NOMO-1 treated with DMSO at 0.1 percent for 48 hours (cell line): Measurements from ENCODE around the gene SRCIN1.
"Not testable (repeated sequence)": the region's sequence is repeated elsewhere in the genome, so short reads cannot be mapped to it uniquely, and the experiment has no call there.

Source experiments
- DNase-seq: peaks from one replicate; lab custom pipeline; 2025; ENCODE audit not compliant: unreplicated experiment; lab: John Stamatoyannopoulos, UW

The SRCIN1 gene

GRCh38 chr17:38605841-38606645 lies at the start of gene SRCIN1:
TSS of gene SRCIN1 (minus strand) at chr17:38605952. CDS start at chr17:38605705, 247 bp downstream.
- peak; percentile 20 for DNase-seq

GRCh38 chr17:38654411-38655398 lies 49.0 kb upstream of the SRCIN1 start:
- DNase-seq = no peak

- no peak for DNase-seq
These were observed 47.9 kb upstream of the SRCIN1 start for GRCh38 chr17:38653679-38654078.

- DNase-seq = no peak
These were observed 47.5 kb upstream of the SRCIN1 start for GRCh38 chr17:38653230-38653629.

GRCh38 chr17:38650653-38651173 lies 45.0 kb upstream of the SRCIN1 start:
- DNase-seq = not testable (repeated sequence)

- DNase-seq = no peak
These were observed 32.2 kb upstream of the SRCIN1 start for GRCh38 chr17:38637951-38638350.

- no peak for DNase-seq
These were observed 30.3 kb upstream of the SRCIN1 start for GRCh38 chr17:38636054-38636453.

- DNase-seq = no peak
These were observed 26.6 kb upstream of the SRCIN1 start for GRCh38 chr17:38632334-38632733.

- peak; percentile 12 for DNase-seq
These were observed 22.7 kb upstream of the SRCIN1 start for GRCh38 chr17:38628441-38628840.

GRCh38 chr17:38627957-38628356 lies 22.2 kb upstream of the SRCIN1 start:
- no peak for DNase-seq

- DNase-seq = not testable (repeated sequence)
These were observed 21.0 kb upstream of the SRCIN1 start for GRCh38 chr17:38626606-38627226.

- DNase-seq = no peak
These were observed 19.7 kb upstream of the SRCIN1 start for GRCh38 chr17:38625482-38625881.

- DNase-seq = peak; percentile 13
These were observed 19.1 kb upstream of the SRCIN1 start for GRCh38 chr17:38624782-38625355.

- DNase-seq = no peak
These were observed 15.8 kb upstream of the SRCIN1 start for GRCh38 chr17:38621538-38621937.

- DNase-seq = no peak
These were observed 15.0 kb upstream of the SRCIN1 start for GRCh38 chr17:38620551-38621277.

GRCh38 chr17:38619937-38620550 lies 14.3 kb upstream of the SRCIN1 start:
- DNase-seq = no peak

GRCh38 chr17:38619451-38619795 lies 13.7 kb upstream of the SRCIN1 start:
- DNase-seq = no peak

GRCh38 chr17:38617967-38618760 lies 12.4 kb upstream of the SRCIN1 start:
- DNase-seq = no peak
